ENCODE measurements around the gene TRIP4. TPM values are rescaled to one million over a fixed set of nuclear protein-coding genes. Genes with fewer than 3 reads are reported as not detected.
"Not testable (repeated sequence)": the region's sequence is repeated elsewhere in the genome, so short reads cannot be mapped to it uniquely, and the experiment has no call there.

The TRIP4 gene
- polyA plus RNA-seq, 1 donor from 2014 or later = 20.8 TPM

DNA sequence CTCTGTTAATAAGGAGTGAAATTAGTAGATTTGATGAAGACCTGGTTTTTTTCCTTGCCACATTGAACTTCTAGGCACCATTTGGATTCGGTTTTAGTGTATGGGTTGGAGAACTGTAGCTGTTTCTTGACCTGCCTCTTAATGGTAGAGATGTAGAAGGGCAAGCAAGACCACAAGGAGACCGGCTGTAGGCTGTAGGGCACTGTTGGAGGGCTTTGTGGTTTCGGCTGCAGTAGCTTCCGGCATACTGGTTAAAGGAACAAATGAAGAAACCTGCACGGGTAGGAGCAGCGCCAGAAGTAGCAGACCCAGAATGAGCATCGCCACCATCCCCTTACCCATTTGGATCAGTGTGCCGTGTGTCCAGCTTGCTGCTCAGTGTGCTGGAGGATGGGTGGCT lies 14.3 kb upstream of the TRIP4 start:
- Histone ChIP-seq H3K27ac (ENCODE audit: low read length) (no peak overlapping the region), H3K79me2 (replicated peaks; ENCODE audit: insufficient read depth, low read length) (no peaks in the 10 kb centered on the region), H3K9ac (ENCODE audit: low read length) (no peak overlapping the region), H3K9me3 (ENCODE audit: low read length) (no peaks in the 10 kb centered on the region), H3K4me2 (ENCODE audit: low read length) (no peak overlapping the region), H3K9me2 (ENCODE audit: insufficient read depth, low read length) (no peaks in the 10 kb centered on the region), H3K4me3 (ENCODE audit: low read length) (no peak overlapping the region), H2AFZ (ENCODE audit: low read depth, low read length) (no peak overlapping the region), H3K27me3 (ENCODE audit: insufficient read depth, low read depth, low read length) (no peaks in the 10 kb centered on the region), H3K36me3 (ENCODE audit: insufficient read depth, low read length) (no peaks in the 10 kb centered on the region), H3F3A (ENCODE audit: insufficient read depth, low read length, poor library complexity, severe bottlenecking) (no peaks in the 10 kb centered on the region), H4K20me1 (ENCODE audit: insufficient read depth) (no peaks in the 10 kb centered on the region)
- TF ChIP-seq POLR2AphosphoS5 (IDR thresholded peaks at IDR 0.05) = no peak
- TF ChIP-seq, protein P1, sequence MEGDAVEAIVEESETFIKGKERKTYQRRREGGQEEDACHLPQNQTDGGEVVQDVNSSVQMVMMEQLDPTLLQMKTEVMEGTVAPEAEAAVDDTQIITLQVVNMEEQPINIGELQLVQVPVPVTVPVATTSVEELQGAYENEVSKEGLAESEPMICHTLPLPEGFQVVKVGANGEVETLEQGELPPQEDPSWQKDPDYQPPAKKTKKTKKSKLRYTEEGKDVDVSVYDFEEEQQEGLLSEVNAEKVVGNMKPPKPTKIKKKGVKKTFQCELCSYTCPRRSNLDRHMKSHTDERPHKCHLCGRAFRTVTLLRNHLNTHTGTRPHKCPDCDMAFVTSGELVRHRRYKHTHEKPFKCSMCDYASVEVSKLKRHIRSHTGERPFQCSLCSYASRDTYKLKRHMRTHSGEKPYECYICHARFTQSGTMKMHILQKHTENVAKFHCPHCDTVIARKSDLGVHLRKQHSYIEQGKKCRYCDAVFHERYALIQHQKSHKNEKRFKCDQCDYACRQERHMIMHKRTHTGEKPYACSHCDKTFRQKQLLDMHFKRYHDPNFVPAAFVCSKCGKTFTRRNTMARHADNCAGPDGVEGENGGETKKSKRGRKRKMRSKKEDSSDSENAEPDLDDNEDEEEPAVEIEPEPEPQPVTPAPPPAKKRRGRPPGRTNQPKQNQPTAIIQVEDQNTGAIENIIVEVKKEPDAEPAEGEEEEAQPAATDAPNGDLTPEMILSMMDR (IDR thresholded peaks at IDR 0.05; ENCODE audit: poor library complexity, severe bottlenecking) = no peak
- no peak for TF ChIP-seq EP300 (conservative IDR thresholded peaks at IDR 0.05; ENCODE audit: poor library complexity, severe bottlenecking)
- TF ChIP-seq TAF1 (IDR thresholded peaks at IDR 0.05; ENCODE audit: low read depth) = no peak
- TF ChIP-seq REST (IDR thresholded peaks at IDR 0.05; ENCODE audit: borderline replicate concordance) = no peak
- no peak for TF ChIP-seq SMC3 (conservative IDR thresholded peaks at IDR 0.05; ENCODE audit: poor library complexity)
- no peak for TF ChIP-seq EZH2 (IDR thresholded peaks at IDR 0.05; ENCODE audit: borderline replicate concordance, insufficient read depth, low read length, poor library complexity, severe bottlenecking)
- no peak for TF ChIP-seq MXI1 (conservative IDR thresholded peaks at IDR 0.05; ENCODE audit: poor library complexity, severe bottlenecking)
- TF ChIP-seq RAD21 (conservative IDR thresholded peaks at IDR 0.05) = no peak

- H3K9ac ChIP-seq (ENCODE audit: low read length) = no peak overlapping the region
- no peak overlapping the region for H2AFZ ChIP-seq (ENCODE audit: low read depth, low read length)
- H3K9me2 ChIP-seq (ENCODE audit: insufficient read depth, low read length) = no peaks in the 10 kb centered on the region
- no peak overlapping the region for H3K4me2 ChIP-seq (ENCODE audit: low read length)
- TF ChIP-seq EP300 (conservative IDR thresholded peaks at IDR 0.05; ENCODE audit: poor library complexity, severe bottlenecking) = no peak
- TF ChIP-seq MXI1 (conservative IDR thresholded peaks at IDR 0.05; ENCODE audit: poor library complexity, severe bottlenecking) = no peak
- TF ChIP-seq POLR2AphosphoS5 (IDR thresholded peaks at IDR 0.05) = no peak
- no peak for TF ChIP-seq EZH2 (IDR thresholded peaks at IDR 0.05; ENCODE audit: borderline replicate concordance, insufficient read depth, low read length, poor library complexity, severe bottlenecking)
- no peak overlapping the region for H3K27ac ChIP-seq (ENCODE audit: low read length)
- no peak overlapping the region for H3K4me3 ChIP-seq (ENCODE audit: low read length)
- H3F3A ChIP-seq (ENCODE audit: insufficient read depth, low read length, poor library complexity, severe bottlenecking) = no peaks in the 10 kb centered on the region
- no peaks in the 10 kb centered on the region for H4K20me1 ChIP-seq (ENCODE audit: insufficient read depth)
- no peaks in the 10 kb centered on the region for H3K36me3 ChIP-seq (ENCODE audit: insufficient read depth, low read length)
- no peaks in the 10 kb centered on the region for H3K9me3 ChIP-seq (ENCODE audit: low read length)
- H3K79me2 ChIP-seq (replicated peaks; ENCODE audit: insufficient read depth, low read length) = peaks cover 10% of the 10 kb centered on the region
- H3K27me3 ChIP-seq (ENCODE audit: insufficient read depth, low read depth, low read length) = no peaks in the 10 kb centered on the region
Measured at GRCh38 chr15:64379216-64379960, 8.2 kb upstream of the TRIP4 start.

DNA sequence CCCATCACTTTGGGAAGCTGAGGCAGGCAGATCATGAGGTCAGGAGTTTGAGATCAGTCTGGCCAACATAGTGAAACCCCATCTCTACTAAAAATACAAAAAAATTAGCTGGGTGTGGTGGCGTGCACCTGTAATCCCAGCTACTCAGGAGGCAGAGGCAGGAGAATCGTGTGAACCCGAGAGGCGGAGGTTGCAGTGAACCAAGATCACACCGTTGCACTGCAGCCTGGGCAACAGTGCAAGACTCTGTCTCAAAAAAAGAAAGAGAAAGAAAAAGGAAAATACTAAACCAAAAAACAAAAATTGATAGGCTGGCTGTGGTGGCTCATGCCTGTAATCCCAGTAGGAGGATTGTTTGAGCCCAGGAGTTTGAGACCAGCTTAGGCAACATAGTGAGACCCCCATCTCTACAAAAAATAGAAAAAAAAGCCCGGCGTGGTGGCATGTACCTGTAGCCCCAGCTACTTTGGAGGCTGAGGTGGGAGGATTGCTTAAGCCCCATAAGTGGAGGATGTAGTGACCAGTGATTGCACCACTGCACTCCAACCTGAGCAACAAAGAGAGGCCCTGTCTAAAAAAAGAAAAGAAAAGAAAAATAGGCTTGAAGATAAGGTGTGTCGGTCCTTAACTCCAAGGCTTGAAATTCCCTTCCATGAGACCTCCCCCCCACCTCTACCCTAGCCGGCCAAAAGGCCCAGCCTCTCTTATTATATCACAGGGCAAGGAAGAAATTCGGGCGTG lies 7.3 kb upstream of the TRIP4 start:
- H3K79me2 ChIP-seq (replicated peaks; ENCODE audit: insufficient read depth, low read length); H3K9ac ChIP-seq (ENCODE audit: low read length); H3K9me3 ChIP-seq (ENCODE audit: low read length); H3K9me2 ChIP-seq (ENCODE audit: insufficient read depth, low read length); H3K27ac ChIP-seq (ENCODE audit: low read length); H3K27me3 ChIP-seq (ENCODE audit: insufficient read depth, low read depth, low read length); H4K20me1 ChIP-seq (ENCODE audit: insufficient read depth); H2AFZ ChIP-seq (ENCODE audit: low read depth, low read length); H3K36me3 ChIP-seq (ENCODE audit: insufficient read depth, low read length); H3F3A ChIP-seq (ENCODE audit: insufficient read depth, low read length, poor library complexity, severe bottlenecking): not testable (repeated sequence)
- Histone ChIP-seq H3K4me2 (ENCODE audit: low read length) (peak overlapping the region; percentile 61), H3K4me3 (ENCODE audit: low read length) (peak overlapping the region; percentile 75)
